HCT116 (cell line): Measurements from ENCODE around the gene ANO3.

Experiments
- ATF3 ChIP-seq: IDR thresholded peaks from 2 replicates; pipeline ENCODE4 v1.6.1; 2012
- CTCF ChIP-seq, 3 experiments: fragments of 200-600 bp in 1 of 3; sonication (generic) in 1 of 3; IDR thresholded peaks in 2 of 3; conservative IDR thresholded peaks in 1 of 3; 2 replicates each; pipeline ENCODE4 v1.5.1; 2012 to 2017; ENCODE audit warnings: low read depth in 2 of 3, low read length in 2 of 3, antibody characterized with exemption in 1 of 3, borderline replicate concordance in 1 of 3, control low read depth in 1 of 3, mild to moderate bottlenecking in 1 of 3, mixed read lengths in 1 of 3, mixed run types in 1 of 3, moderate library complexity in 1 of 3; ENCODE audit not compliant: insufficient read depth in 1 of 3
- EZH2 ChIP-seq: fragments of 200-600 bp; sonication (generic); IDR thresholded peaks from 2 replicates; pipeline ENCODE4 v1.6.1; 2017; ENCODE audit warnings: antibody characterized with exemption, mixed run types

- no peak for TF ChIP-seq EZH2
- TF ChIP-seq CTCF (IDR thresholded peaks at IDR 0.05 in 2 of 3, conservative IDR thresholded peaks at IDR 0.05 in 1 of 3; ENCODE audit: borderline replicate concordance in 1 of 3, insufficient read depth in 1 of 3, low read depth in 2 of 3, low read length in 2 of 3) = no peak
- TF ChIP-seq ATF3 = no peak
These were observed 48.0 kb upstream of the ANO3 start for GRCh38 chr11:26283852-26284408.
